ENCODE results near the gene SMIM33.

- no peak for TF ChIP-seq TAF1 (IDR thresholded peaks at IDR 0.05; ENCODE audit: borderline replicate concordance, insufficient read depth, low read length)
- no peak for TF ChIP-seq POLR2AphosphoS5 (IDR thresholded peaks at IDR 0.05; ENCODE audit: low read depth, low read length)
- TF ChIP-seq SIN3A (IDR thresholded peaks at IDR 0.05; ENCODE audit: borderline replicate concordance, insufficient read depth, low read length) = no peak
- TF ChIP-seq REST (IDR thresholded peaks at IDR 0.05; ENCODE audit: insufficient read depth in 1 of 2, low read depth in 2 of 2, low read length in 2 of 2) = no peak
- TF ChIP-seq FOXP2 (optimal IDR thresholded peaks at IDR 0.05; ENCODE audit: borderline replicate concordance, extremely low read depth, extremely low read length, insufficient read depth) = no peak
Measured at GRCh38 chr5:139457241-139457640, 13.6 kb upstream of the SMIM33 start.
